Activated CD4-positive, alpha-beta T cell treated with anti-CD3 and anti-CD28 coated beads for 36 hours (primary cell): Measurements from ENCODE around the gene FNDC1. TPM values are rescaled to one million over a fixed set of nuclear protein-coding genes. Genes with fewer than 3 reads are reported as not detected.
A peak's percentile ranks its signal among the peaks of the same experiment; 100 is the strongest.

Experiments
- ATAC-seq: fragments of 200-7000 bp; cut with Tn5 transposase; one replicate; pipeline ENCODE4 v1.10.0; 2021; ENCODE audit warnings: mild to moderate bottlenecking, moderate library complexity
- CTCF ChIA-PET: fragments of 350-600 bp; sonication (Branson Sonifier 250); formaldehyde crosslinking; loops from one replicate; lab custom pipeline; 2021; ENCODE audit warnings: antibody characterized with exemption; lab: Charles Lee
- POLR2A ChIA-PET: fragments of 350-600 bp; sonication (Branson Sonifier 250); formaldehyde crosslinking; loops from one replicate; lab custom pipeline; 2021; ENCODE audit warnings: antibody characterized with exemption, inconsistent platforms; lab: Charles Lee
- DNase-seq: peaks from one replicate; pipeline ENCODE4 v3.0.0-alpha.2; 2020
- H3K27ac Mint-ChIP-seq: one replicate; pipeline ENCODE4 v1.8.0; 2021; ENCODE audit warnings: mixed read lengths
- H3K27me3 Mint-ChIP-seq: one replicate; pipeline ENCODE4 v1.8.0; 2021; ENCODE audit warnings: mixed read lengths
- H3K36me3 Mint-ChIP-seq: one replicate; pipeline ENCODE4 v1.8.0; 2021; ENCODE audit warnings: low read depth, mixed read lengths
- H3K4me1 Mint-ChIP-seq: one replicate; pipeline ENCODE4 v1.8.0; 2021; ENCODE audit warnings: mixed read lengths
- H3K4me3 Mint-ChIP-seq: one replicate; pipeline ENCODE4 v1.8.0; 2021; ENCODE audit warnings: mild to moderate bottlenecking, moderate library complexity, mixed read lengths
- H3K9me3 Mint-ChIP-seq: one replicate; pipeline ENCODE4 v1.8.0; 2021; ENCODE audit warnings: low read depth, mixed read lengths
- intact Hi-C, 2 experiments: fragments of 100-400 bp; cut with DNase I in 1 of 2; cut with micrococcal nuclease in 1 of 2; formaldehyde crosslinking; loops; one replicate each; pipeline versions ENCODE4 v1.14.2 to v1.15.1; 2022 to 2024; cut with DNase I, micrococcal nuclease
- total RNA-seq, 2 experiments: library from RNA; stranded (reverse); gene quantifications; one replicate each; pipeline ENCODE4 v1.2.3, GENCODE V29; 2021

FNDC1 gene
- total RNA-seq, 2 experiments from 2014 or later, result not detected

- no peak overlapping the region for H3K4me3 Mint-ChIP-seq
- intact Hi-C loops, result loop anchor here in 1 of 2 experiments (10.0 kb wide), 2 partner anchors 81 to 379 kb away; no protein-coding TSS in a partner anchor
- no peak for DNase-seq
Measured at GRCh38 chr6:159255434-159255951, 86.3 kb downstream of the FNDC1 start.

GRCh38 chr6:159256128-159256527 lies 86.9 kb downstream of the FNDC1 start:
- intact Hi-C loops, result loop anchor here in 1 of 2 experiments (10.0 kb wide), 2 partner anchors 81 to 379 kb away; no protein-coding TSS in a partner anchor
- H3K27me3 Mint-ChIP-seq, result peaks cover 12% of the 10 kb centered on the region

More at GRCh38 chr6:159255434-159255951, 86.3 kb downstream of the FNDC1 start:
- no peaks in the 10 kb centered on the region for H3K4me1 Mint-ChIP-seq
- no peaks in the 10 kb centered on the region for H3K36me3 Mint-ChIP-seq
- ATAC-seq, result no peak
- CTCF ChIA-PET, result interaction anchor here (0.6 to 2.7 kb wide), 3 partner anchors 11 to 79 kb away, joined by 3 to 11 read pairs (median 3); no protein-coding TSS in a partner anchor
- H3K27ac Mint-ChIP-seq, result no peak overlapping the region
- H3K9me3 Mint-ChIP-seq, result no peaks in the 10 kb centered on the region
- POLR2A ChIA-PET, result no interaction called here
- H3K27me3 Mint-ChIP-seq, result peaks cover 12% of the 10 kb centered on the region

GRCh38 chr6:159257846-159258245 lies 88.6 kb downstream of the FNDC1 start:
- Mint-ChIP-seq H3K36me3 (no peaks in the 10 kb centered on the region), H3K4me1 (no peaks in the 10 kb centered on the region), H3K27ac (no peak overlapping the region), H3K9me3 (no peaks in the 10 kb centered on the region), H3K27me3 (peaks cover 11% of the 10 kb centered on the region), H3K4me3 (no peak overlapping the region)
- ATAC-seq (no peak), DNase-seq (no peak)
- POLR2A ChIA-PET, result no interaction called here
- intact Hi-C loops, result loop anchor here in 1 of 2 experiments (10.0 kb wide), 2 partner anchors 83 to 377 kb away; no protein-coding TSS in a partner anchor
- CTCF ChIA-PET, result interaction anchor here (0.8 kb wide), 2 partner anchors 8 to 9 kb away, joined by 3 to 4 read pairs; no protein-coding TSS in a partner anchor

More at GRCh38 chr6:159256128-159256527, 86.9 kb downstream of the FNDC1 start:
- Mint-ChIP-seq H3K36me3 (no peaks in the 10 kb centered on the region), H3K9me3 (no peaks in the 10 kb centered on the region), H3K4me3 (no peak overlapping the region), H3K4me1 (no peaks in the 10 kb centered on the region), H3K27ac (no peak overlapping the region)
- ChIA-PET POLR2A (no interaction called here), CTCF (no interaction called here)
- DNase-seq, result no peak
- ATAC-seq, result no peak

- Mint-ChIP-seq H3K4me3 (no peak overlapping the region), H3K9me3 (no peaks in the 10 kb centered on the region), H3K27me3 (peaks cover 8% of the 10 kb centered on the region), H3K27ac (no peak overlapping the region), H3K4me1 (no peaks in the 10 kb centered on the region), H3K36me3 (no peaks in the 10 kb centered on the region)
- CTCF ChIA-PET, result interaction anchor here (0.6 to 1.1 kb wide), 4 partner anchors 10 to 833 kb away, joined by 3 to 5 read pairs (median 3); no protein-coding TSS in a partner anchor
- DNase-seq (no peak), ATAC-seq (no peak)
- POLR2A ChIA-PET, result no interaction called here
- intact Hi-C loops, result loop anchor here in 1 of 2 experiments (10.0 kb wide), 2 partner anchors 85 to 375 kb away; no protein-coding TSS in a partner anchor
Measured at GRCh38 chr6:159259441-159260125, 90.4 kb downstream of the FNDC1 start.

- Mint-ChIP-seq H3K27ac (no peak overlapping the region), H3K9me3 (no peaks in the 10 kb centered on the region), H3K36me3 (no peaks in the 10 kb centered on the region), H3K4me1 (no peaks in the 10 kb centered on the region), H3K27me3 (peaks cover 6% of the 10 kb centered on the region), H3K4me3 (no peak overlapping the region)
- POLR2A ChIA-PET, result no interaction called here
- CTCF ChIA-PET, result interaction anchor here (0.6 to 1.1 kb wide), 2 partner anchors 22 to 832 kb away, joined by 3 read pairs; no protein-coding TSS in a partner anchor
- DNase-seq, result no peak
- intact Hi-C loops, result no loop called here
- ATAC-seq, result no peak
Measured at GRCh38 chr6:159260208-159260607, 91.0 kb downstream of the FNDC1 start.

- intact Hi-C loops, result no loop called here
- H3K36me3 Mint-ChIP-seq, result no peaks in the 10 kb centered on the region
- ChIA-PET POLR2A (no interaction called here), CTCF (interaction anchor here (1.6 kb wide), 1 partner anchor 9 kb away, joined by 6 read pairs; no protein-coding TSS in a partner anchor)
- no peak for DNase-seq
- no peaks in the 10 kb centered on the region for H3K4me1 Mint-ChIP-seq
- H3K27ac Mint-ChIP-seq, result no peak overlapping the region
- H3K4me3 Mint-ChIP-seq, result no peak overlapping the region
- H3K27me3 Mint-ChIP-seq, result peaks cover 7% of the 10 kb centered on the region
- no peak for ATAC-seq
- no peaks in the 10 kb centered on the region for H3K9me3 Mint-ChIP-seq
Measured at GRCh38 chr6:159261995-159262394, 92.8 kb downstream of the FNDC1 start.

GRCh38 chr6:159262586-159262985 lies 93.4 kb downstream of the FNDC1 start:
- DNase-seq, result no peak
- Mint-ChIP-seq H3K4me3 (no peak overlapping the region), H3K9me3 (no peaks in the 10 kb centered on the region), H3K27me3 (peaks cover 9% of the 10 kb centered on the region), H3K4me1 (no peaks in the 10 kb centered on the region), H3K27ac (no peak overlapping the region), H3K36me3 (no peaks in the 10 kb centered on the region)
- intact Hi-C loops, result no loop called here
- ChIA-PET POLR2A (no interaction called here), CTCF (interaction anchor here (0.5 to 1.6 kb wide), 3 partner anchors 10 to 332 kb away, joined by 3 to 6 read pairs (median 4); no protein-coding TSS in a partner anchor)
- no peak for ATAC-seq

GRCh38 chr6:159267165-159267564 lies 98.0 kb downstream of the FNDC1 start:
- ATAC-seq (no peak), DNase-seq (peak; percentile 41)
- Mint-ChIP-seq H3K9me3 (no peaks in the 10 kb centered on the region), H3K36me3 (no peaks in the 10 kb centered on the region), H3K27ac (no peak overlapping the region), H3K4me3 (no peak overlapping the region), H3K27me3 (peaks cover 8% of the 10 kb centered on the region), H3K4me1 (no peaks in the 10 kb centered on the region)
- intact Hi-C loops, result no loop called here
- ChIA-PET CTCF (no interaction called here), POLR2A (no interaction called here)

- no peaks in the 10 kb centered on the region for H3K4me1 Mint-ChIP-seq
- no peaks in the 10 kb centered on the region for H3K9me3 Mint-ChIP-seq
- H3K36me3 Mint-ChIP-seq, result no peaks in the 10 kb centered on the region
- H3K27me3 Mint-ChIP-seq, result peaks cover 5% of the 10 kb centered on the region
- intact Hi-C loops, result no loop called here
- no peak overlapping the region for H3K4me3 Mint-ChIP-seq
- H3K27ac Mint-ChIP-seq, result no peak overlapping the region
- ChIA-PET CTCF (no interaction called here), POLR2A (no interaction called here)
- DNase-seq (no peak), ATAC-seq (no peak)
Measured at GRCh38 chr6:159268511-159268910, 99.3 kb downstream of the FNDC1 start.

- intact Hi-C loops, result no loop called here
- peaks cover 15% of the 10 kb centered on the region for H3K27me3 Mint-ChIP-seq
- no peak overlapping the region for H3K4me3 Mint-ChIP-seq
- ChIA-PET CTCF (interaction anchor here (0.7 kb wide), 1 partner anchor 830 kb away, joined by 3 read pairs; no protein-coding TSS in a partner anchor), POLR2A (no interaction called here)
- no peak overlapping the region for H3K27ac Mint-ChIP-seq
- H3K4me1 Mint-ChIP-seq, result no peaks in the 10 kb centered on the region
- no peaks in the 10 kb centered on the region for H3K9me3 Mint-ChIP-seq
- no peaks in the 10 kb centered on the region for H3K36me3 Mint-ChIP-seq
- DNase-seq (no peak), ATAC-seq (no peak)
Measured at GRCh38 chr6:159271257-159271656, 102.1 kb downstream of the FNDC1 start.

GRCh38 chr6:159278626-159279025 lies 109.4 kb downstream of the FNDC1 start:
- ATAC-seq (no peak), DNase-seq (no peak)
- no peak overlapping the region for H3K27ac Mint-ChIP-seq
- H3K4me1 Mint-ChIP-seq, result no peaks in the 10 kb centered on the region
- CTCF ChIA-PET, result interaction anchor here (1.3 to 1.6 kb wide), 2 partner anchors 24 to 26 kb away, joined by 3 to 5 read pairs; no protein-coding TSS in a partner anchor
- no peak overlapping the region for H3K4me3 Mint-ChIP-seq
- H3K9me3 Mint-ChIP-seq, result no peaks in the 10 kb centered on the region
- no peaks in the 10 kb centered on the region for H3K36me3 Mint-ChIP-seq
- intact Hi-C loops, result no loop called here
- POLR2A ChIA-PET, result no interaction called here
- H3K27me3 Mint-ChIP-seq, result peaks cover 10% of the 10 kb centered on the region
